DMS 273 treated with DMSO at 0.1 percent for 48 hours (cell line): Measurements from ENCODE around the gene DDX20.
"Not testable (repeated sequence)": the region's sequence is repeated elsewhere in the genome, so short reads cannot be mapped to it uniquely, and the experiment has no call there.

ENCODE experiments used
- DNase-seq: peaks from one replicate; lab custom pipeline; 2025; lab: John Stamatoyannopoulos, UW

DDX20 gene

DNA sequence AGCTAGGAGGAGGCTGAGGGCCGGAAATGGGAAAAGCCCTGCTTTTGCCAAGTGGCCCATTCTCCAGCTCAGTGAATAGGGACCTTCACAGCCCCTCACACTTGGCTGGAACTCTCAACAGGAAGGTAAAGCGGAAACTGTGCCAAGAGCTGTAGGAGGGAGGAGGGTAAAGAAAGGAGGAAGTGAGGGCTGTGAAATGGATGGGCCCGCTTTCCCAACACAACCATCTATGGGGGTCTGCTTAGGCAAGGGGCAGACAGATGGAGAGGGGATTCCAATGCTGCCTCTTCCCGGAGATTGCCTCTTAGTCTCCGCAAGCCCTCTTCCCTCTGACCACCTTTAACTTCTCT lies 21.7 kb upstream of the DDX20 start:
- DNase-seq, result no peak

DNA sequence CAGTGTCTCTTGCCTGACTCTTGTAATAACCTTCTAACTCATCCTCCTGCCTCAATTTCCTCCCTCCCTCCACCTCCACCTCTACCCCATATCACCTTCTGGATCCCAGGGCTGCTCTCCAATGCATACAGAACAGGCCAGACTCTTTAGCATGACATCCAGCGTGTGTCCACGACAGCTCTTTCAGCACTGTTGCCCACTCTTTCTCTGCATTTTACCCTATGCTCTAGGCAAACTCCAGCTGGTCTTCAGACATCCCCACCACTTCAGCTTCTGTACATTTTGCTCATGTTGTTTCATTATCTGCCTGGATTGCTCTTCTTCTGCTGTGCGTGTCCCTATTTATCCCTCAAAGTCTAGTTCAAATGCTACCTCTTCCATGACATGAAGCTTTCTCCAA lies 21.3 kb upstream of the DDX20 start:
- DNase-seq, result no peak

DNA sequence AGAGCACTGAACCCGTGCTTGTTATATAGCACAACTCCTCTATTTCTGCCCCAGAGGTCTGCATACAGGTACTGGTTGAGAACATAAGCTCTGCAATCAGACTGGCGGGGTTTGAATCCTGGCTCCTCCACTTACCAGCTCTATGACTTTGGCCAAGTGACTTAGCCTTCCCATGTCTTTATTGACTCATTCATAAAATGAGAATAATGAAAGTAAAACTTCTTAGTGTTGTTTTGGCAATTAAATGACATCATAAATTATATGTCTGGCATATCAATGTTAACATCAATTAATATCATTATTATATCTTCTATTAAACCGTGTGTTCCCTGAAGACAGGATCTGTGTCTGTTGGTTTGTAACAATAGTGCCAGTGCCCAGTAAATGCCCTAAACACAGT lies 20.8 kb upstream of the DDX20 start:
- no peak for DNase-seq

DNA sequence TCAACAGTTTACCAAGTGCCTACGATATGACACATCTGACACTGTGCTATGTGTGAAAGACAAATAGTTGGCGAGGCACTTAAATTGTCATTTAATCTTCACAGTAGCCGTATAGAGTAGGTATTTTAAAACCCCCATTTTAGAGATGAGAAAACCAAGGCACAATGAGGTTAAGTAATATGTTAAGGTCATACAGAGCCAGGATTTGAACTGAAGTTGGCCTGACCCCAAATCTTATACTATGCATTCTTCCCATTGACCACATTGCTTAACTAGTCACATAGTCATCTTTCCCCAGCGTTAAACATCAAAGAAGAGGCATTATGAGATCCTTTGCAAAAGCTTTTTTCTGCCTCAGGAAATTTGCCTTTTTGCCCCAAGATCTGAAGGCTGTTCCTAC lies 20.4 kb upstream of the DDX20 start:
- no peak for DNase-seq

DNA sequence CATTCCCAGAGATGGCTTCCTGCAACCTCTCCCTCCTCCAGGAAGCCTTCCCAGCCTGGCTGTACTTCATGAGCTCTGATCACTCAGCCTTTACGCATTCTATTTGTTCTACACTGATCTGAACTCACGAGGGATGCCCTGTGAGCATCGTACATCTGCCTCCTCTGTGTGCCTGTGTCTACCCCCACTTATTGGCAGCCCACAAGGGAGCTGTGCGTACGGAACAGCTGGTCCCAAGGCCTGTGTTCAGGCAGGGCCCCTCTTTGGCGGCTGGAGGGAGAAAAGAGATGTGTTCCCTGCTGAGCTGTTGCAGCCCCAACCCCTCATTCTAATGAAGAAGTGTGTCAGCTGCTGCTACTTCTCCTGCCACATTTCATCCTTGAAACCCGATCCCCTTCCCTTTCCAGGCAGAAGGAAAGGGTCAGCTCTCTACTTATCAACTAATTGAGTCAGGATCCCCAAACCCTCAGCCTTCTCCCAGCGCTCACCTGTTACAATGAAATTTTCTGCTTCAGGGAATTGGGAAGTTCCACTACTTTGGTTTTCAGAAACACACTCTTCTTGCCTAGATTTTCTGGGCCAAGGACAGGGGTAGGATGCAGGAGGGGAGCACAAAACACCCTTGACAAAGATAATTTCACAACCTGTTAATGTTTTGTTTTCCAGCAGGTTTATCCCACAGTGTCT lies 19.7 kb upstream of the DDX20 start:
- DNase-seq, result peak; percentile 96

DNA sequence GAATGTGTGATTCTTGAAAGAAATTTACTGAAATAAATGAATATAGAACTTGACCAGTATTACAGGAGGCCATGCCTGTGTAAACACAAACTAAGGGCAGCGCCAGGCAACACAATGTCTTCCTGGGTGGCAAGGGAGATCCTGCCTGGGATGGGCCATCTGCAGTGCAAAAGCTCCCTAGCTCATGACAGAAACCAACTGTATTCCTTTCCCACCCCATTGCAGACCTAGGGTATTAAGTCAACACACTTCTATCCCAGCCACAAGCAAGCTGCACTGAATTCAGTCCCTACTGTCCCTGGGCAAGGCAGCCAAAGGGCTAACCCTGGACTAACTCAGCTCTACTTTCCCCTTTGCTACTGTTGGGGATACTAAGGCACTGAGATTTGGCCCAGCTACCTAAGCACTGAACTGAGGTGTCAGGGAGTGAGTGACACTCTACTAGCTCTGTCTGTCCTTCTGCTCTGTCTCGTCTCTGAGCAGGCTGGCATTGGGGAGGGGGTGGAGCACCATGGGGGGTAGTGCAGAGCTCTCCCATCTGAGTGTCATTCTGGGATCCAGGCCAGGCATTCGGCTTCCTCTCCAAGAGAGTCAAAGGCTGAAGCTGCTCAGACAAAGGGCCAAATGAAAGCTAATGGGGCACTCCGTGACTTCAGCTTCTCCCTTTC lies 19.0 kb upstream of the DDX20 start:
- peak; percentile 41 for DNase-seq

DNA sequence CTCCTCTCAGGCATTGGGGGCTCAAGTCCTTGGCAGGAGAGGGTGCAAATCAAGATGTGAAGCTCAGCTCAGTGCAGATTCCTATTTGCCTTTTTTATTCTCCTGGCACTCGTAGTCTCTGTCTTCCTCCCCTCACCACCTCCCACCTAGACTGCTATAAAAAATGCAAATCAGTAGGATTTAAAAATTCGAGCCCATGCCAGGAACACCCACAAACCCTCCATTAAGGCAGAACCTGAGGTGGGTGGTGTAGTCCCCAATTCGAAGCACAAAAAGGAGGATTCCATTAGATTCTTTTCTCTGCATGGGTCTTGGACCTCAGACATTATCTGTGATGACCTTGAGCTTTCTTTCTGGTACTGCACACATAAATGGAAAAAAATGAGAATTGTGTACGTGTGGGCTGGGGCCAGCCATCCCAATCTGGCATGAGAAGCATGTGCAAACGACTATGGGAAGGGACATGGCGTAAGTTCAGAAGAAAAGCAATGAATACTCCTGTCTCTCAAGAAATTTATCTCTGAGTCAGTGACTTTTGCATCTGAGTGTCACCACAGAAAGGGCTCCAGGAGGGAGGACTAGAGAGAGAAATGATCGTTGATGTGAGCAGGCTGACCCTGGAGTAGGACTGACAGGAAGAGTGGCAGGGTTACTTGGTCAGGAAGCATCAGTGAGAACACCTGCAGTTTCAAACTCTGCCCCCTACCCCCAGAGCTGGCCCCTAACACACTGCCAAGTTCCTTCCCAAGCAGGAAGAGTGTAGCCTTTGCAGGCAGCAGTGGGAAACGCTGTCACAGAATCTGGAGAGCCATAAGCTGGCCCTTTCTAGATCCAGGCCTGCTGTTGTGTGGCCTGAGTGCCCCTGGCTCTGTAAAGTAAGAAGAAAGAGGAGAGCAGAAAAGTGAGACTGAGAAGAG lies 18.2 kb upstream of the DDX20 start:
- DNase-seq, result no peak

DNA sequence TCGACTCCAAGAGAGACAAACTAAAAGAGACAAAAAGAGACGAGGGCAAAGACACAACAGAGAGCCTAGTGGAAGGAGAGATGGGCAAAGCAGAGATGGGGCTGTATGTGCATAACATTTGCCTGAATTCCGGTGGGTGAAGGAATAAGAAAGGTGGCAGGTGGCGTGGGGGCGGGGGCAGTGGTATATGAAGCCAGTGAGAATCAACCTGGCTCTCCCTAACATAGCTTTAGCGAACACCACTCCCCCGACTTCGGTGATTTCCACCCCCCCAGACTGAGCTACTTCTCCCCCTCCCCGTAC lies 17.6 kb upstream of the DDX20 start:
- no peak for DNase-seq

DNA sequence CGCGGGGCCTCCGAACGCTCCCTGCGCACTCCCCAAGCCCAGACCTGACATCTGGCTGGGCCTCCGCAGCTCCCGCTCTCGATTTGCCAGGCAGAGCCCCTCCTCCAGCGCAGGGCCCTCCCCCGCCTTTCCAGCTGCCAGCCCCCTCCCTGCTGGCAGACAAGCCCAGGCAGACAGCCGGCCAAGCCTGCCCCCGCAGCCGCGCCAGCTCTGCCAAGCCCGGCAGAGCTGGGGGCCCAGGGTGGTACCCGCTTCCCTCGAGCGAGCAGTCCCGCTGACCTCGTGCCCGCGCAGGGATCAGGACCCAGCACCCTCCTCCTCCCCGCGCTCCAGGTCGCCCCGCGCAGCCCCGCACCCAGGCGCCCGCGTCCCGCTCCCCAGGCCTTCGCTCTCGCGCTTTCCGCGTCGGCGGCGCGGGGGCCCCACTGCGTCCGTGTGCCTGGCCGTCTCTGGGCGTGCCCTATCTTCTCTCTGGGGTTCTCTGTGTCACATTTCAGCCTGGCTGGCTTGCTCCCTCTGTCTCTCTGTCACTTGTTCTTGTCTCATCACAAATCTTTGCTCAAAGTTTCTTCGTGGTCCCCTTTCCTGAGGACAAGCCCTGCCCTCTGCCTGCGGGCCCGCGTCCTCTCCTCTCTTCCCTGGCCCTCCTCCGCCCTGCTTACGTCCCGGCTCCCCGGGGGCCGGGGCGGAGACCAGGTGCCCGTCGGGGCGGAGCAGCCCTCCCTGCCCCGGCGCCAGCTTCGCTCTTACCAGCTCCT lies 17.1 kb upstream of the DDX20 start:
- peak; percentile 86 for DNase-seq

DNA sequence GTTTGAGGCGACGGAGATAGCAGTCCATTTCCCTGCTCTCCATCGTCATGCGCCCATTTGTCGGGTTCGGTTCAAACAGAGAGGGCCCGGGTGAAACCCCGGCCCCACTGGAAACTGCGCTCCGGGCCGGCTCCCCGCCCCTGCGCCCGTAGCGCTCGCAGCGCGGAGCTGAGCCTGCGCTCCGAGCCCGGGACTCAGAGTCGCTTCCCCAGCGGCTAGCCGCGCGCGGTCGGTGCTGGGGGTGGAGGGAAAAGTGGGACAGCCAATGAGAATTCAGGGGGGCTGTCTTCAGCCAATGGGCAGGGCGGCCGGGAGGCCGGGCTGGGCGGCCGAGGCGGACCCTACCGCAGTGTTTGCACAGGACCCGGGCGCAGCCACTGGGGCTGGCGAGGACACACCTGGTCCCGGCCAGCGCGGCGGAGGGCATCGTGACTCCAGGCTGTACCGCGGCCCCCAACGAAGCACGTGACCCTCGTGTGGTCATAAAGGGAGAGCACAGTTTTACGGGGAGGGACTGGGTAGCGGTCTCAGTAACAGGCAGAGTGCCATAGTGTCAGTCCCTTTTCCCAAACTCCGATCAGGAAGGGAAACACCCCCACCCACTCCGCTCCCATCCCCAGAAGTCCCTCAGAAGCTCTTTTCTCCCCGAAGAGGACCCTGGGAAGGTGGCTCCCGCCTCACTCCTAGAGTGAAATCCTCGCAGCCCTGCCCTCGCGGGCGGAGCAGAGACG lies 16.3 kb upstream of the DDX20 start, which contains the start of gene INKA2:
TSS of gene INKA2 (minus strand) at position 202 of the 731 bp plus-strand sequence. CDS start at position 49, 153 bp downstream.
- peak; percentile 85 for DNase-seq

DNA sequence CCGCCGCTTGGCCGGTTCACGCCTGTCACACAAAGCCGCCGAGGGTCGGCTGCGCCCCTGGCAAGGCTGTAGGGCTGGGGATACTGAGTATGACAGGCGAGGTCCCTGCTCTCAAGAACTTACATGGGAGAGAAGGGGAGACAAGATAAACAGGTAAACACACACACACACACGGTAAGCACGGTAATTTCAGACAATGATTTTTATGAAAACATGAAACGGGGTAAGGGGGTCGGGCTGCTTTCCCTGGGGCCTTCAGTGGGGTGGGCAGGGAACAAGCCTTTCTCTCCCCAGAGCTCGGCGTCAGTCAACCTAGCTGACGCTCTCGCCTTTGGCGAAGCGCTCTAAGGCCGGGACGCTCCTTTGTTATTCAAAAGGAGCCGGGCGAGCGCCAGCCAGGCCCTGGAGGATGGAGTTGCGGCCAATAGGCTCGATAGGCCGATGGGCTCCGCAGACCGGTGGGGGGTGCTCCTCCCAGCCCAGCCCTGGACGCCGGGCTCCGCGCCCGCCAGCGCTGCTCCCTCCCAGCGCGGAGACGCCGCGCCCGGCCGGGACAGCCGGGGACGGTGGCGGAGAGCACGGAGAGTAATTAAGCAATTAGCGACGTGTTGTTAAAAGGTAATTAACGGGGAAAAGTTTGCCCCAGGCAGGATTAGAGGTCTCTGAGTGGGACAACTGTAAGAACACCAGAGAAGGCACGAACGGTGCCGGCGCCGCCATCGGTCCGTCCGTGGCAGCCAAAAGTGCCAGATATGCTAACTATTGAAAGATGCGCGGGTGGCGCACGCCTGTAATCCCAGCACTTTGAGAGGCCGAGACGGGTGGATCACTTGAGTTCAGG lies 15.6 kb upstream of the DDX20 start:
- DNase-seq, result peak; percentile 35

DNA sequence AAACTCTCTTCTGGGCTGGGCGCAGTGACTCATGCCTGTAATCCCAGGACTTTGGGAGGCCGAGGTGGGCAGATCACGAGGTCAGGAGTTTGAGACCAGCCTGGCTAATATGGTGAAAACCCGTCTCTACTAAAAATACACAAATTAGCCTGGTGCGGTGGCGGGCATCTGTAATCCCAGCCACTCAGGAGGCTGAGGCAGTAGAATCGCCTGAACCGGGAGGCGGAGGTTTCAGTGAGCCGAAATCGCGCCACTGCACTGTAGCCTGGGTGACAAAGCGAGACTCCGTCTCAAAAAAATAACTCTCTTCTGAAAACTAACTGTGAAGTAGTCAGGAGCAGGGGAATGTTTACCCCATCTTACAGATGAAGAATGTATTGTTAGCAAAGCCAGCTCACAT lies 13.4 kb upstream of the DDX20 start:
- DNase-seq, result not testable (repeated sequence)

DNA sequence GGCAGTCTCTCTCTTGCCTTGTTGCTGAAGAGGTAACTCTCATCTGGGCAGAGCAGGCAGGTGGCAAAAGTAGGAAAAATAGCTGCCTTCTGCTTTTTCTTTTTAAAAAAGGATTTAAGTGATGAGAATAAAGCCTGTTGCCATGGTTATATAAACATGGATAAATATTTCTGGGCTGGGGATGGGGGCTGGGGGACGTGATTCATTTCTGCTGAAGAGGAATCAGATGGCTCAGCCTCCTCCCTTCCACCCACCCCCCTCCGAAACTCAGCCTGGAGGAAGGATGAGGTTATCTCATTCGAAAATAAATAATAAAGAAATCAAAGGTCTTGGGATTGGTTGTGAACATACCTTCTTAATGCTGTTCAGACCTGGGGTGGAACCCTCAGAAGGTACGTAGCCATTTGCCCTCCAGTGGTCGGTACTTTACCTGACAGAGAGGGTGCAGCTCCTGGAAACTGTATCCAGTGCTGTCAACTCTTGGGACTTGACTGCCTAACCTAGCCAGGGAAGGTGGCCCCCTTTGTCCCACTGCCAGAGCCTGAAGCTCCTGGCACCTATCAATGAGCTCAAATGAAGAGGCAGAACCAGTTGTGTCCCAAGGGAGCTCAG lies 12.7 kb upstream of the DDX20 start:
- no peak for DNase-seq

DNA sequence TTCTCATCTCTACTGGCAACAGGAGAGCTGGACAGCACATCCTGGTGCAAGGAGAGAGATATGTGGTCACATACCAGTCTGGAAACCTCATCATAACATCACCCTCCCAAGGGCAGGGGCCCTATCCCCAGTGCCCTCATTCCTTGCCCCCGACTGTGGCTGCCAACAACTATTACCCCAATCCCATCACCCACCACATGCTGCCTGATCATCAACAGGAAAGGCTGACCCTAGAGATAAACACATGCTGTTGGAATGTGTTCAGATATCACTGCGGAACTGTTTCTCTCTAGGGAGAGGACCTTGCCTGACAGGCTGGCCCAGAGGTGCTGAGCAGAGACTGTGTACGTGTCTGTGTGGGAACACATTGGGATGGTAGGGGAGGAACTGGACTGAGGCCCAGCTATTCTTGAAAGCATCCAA lies 12.0 kb upstream of the DDX20 start:
- DNase-seq, result no peak

DNA sequence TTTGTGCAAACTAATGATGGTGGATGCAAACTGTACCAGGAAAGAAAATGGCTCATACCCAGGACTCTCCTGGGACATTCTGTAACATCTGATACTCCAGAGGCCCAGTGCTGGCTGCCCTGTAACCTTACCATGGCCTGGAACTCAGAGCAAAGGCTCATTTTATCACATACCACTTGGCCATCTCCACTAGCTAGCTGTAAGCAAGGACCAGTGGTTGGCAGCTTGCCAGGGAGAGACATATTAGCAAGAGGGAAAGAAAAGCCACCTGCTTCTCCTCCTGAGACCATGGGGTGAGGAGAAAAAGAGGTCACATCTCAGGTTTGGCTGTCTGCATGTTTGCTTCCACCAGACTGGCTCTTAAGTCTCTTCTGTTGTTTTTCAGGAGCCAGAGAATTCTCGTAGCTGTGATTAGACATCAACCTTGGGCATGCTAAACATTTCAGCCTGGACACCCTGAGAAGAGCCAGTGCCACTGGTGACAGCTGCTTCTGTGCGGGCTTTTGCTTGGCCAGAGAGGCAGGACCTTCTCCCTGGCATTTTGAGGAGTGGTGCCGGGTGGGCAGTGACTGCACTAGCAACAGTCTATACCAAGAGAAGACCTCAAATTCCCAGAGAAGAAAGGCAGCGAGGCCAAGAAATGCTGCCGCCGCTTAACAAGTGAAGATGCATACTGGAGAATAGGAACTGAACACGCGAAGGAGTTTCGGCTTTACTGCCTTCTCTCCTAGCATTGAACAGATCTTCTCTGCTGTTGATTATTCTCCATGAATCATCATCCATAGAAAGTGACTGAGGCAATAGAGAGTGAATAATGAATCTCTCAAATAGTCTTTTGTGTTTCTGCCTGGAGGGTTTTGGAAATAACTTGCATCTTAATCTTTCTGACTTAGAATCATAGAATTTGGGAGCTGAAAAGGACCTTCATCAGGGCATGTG lies 9.8 kb upstream of the DDX20 start:
- DNase-seq, result no peak

DNA sequence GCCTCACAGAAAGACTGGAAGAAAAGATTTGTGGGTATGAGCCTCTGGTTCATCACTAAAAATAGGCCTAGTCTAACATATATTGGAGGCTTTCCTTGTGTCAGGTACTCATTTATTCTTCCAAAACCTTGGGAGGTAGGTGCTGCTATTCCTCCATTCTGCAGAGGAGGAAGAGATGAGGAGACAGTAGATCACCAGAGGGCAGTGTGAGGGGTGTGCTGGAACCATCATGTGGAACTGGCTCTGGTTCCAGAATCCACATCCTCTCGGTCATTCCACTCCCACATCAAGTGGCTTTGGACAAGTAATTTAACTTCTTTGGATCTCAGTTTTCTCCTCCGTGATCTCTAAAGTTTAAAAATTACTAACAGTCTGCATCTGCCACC lies 9.1 kb upstream of the DDX20 start:
- no peak for DNase-seq

DNA sequence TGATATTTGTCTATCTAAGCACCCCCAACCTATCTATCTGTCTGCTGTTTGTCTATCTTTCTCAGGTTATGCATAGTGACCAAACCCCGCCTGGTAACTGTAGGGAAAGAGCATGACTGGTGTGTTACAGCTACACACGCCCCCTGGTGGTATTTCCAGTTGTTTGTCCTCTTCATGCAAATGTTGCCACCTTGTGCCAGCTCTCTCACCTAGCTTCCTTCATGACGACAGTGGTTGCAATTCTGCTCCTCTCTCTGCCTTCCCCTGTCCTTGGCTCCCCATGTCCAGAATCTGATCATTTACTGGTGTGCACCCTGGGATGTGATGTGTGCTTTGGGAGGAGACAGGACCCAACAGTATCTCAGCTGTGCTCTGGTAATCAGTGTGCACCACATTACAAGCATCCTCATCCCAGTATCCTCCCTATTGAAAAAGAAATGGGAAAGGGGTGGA lies 8.4 kb upstream of the DDX20 start:
- peak; percentile 48 for DNase-seq

DNA sequence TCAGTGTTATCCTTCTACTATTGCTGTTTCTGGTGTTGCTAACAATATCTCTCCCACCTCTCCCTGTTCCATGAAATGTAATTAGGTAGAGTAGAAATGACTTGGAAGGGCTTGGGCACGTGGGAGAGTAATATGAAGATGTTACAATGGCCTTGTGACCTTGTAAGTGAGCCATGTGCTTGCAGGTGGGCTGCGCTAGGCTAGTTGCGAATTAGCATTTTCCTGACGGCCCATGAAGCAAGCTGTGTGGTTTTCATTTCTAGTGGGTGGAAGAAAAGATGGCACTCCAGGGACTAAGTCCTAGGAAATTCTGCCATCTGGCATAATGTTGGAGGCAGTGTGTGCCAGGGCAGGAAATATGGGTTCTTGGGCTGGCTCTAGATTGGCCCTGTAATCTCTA lies 7.8 kb upstream of the DDX20 start:
- no peak for DNase-seq

DNA sequence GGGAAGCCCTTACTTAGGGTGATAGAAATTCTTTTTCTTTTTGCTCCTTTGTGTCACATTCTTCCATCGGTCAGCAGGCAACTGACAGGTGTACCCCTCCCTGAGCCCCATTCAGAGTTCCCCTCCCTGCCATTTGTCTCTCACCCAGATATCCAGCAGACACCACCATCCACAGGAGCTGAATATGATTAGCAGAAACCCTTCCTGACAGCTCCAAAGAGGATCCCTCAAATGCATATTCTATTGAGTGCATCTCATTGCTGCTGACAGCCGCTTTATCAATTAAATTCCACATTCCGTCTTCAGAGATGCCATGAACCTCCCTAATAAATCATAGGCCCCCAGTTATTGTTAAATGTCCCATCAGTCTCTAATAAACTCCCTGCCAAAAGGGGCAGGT lies 6.1 kb upstream of the DDX20 start:
- no peak for DNase-seq
